Measurements from ENCODE around the gene OTOGL. TPM values are rescaled to one million over a fixed set of nuclear protein-coding genes. Genes with fewer than 3 reads are reported as not detected.
"Not testable (repeated sequence)": the region's sequence is repeated elsewhere in the genome, so short reads cannot be mapped to it uniquely, and the experiment has no call there.

Gene OTOGL
- not detected for total RNA-seq

DNA sequence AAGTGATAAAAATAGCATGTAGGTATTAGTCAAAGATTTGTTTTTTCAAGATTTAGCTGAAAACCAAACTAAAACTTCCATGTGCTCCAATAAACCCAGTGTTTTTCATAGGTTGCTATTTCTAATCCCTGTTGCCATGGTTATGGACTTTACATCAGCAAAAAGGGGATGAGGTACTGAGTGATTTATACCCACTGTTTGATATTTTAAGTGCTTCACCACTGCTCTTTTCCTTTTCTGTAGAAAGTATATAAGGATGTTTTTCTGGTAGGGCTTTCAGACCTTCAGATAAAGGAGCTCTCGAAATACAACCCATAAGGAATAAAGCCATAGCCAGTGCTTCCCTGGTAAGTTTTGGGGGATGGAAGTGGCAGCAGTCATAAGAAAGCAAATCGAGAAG, at the start of gene OTOGL:
TSS of gene OTOGL (plus strand) at position 279 of the 400 bp plus-strand sequence. CDS start 109,895 bp downstream, outside the sequence.
- H3K27me3 Mint-ChIP-seq (ENCODE audit: low read depth) = no peaks in the 10 kb centered on the region
- H3K9me3 Mint-ChIP-seq = no peaks in the 10 kb centered on the region
- H3K4me3 Mint-ChIP-seq = no peak within 1 kb of the TSS
- DNase-seq (no peak), ATAC-seq (no peak)
- no peaks in the 10 kb centered on the region for H3K4me1 Mint-ChIP-seq (ENCODE audit: low read depth)
- no peaks in the 10 kb centered on the region for H3K36me3 Mint-ChIP-seq (ENCODE audit: insufficient read depth)

DNA sequence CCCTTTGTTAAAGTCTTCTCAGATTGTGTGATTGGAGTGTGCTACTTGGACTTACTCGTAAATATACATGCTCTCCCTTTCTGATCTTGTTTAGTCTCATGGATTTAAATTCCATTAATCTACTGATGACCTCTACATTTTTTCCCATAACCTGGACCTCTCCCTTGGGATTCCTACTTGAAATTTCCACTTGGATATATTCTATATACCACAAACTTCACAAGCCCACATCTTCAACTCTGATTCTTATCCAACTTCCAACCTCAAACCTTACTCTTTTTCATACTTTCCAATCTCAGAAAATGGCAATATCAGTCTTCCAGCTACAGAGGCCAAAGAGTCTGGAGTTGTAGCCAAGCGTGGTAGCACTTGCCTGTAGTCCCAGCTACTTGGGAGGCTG, 49.1 kb upstream of the OTOGL start:
- Mint-ChIP-seq H3K9me3 (no peaks in the 10 kb centered on the region), H3K4me1 (ENCODE audit: low read depth) (peaks cover 8% of the 10 kb centered on the region), H3K4me3 (no peak overlapping the region), H3K36me3 (ENCODE audit: insufficient read depth) (no peaks in the 10 kb centered on the region), H3K27me3 (ENCODE audit: low read depth) (peaks cover 5% of the 10 kb centered on the region)
- ATAC-seq = no peak
- DNase-seq = no peak

DNA sequence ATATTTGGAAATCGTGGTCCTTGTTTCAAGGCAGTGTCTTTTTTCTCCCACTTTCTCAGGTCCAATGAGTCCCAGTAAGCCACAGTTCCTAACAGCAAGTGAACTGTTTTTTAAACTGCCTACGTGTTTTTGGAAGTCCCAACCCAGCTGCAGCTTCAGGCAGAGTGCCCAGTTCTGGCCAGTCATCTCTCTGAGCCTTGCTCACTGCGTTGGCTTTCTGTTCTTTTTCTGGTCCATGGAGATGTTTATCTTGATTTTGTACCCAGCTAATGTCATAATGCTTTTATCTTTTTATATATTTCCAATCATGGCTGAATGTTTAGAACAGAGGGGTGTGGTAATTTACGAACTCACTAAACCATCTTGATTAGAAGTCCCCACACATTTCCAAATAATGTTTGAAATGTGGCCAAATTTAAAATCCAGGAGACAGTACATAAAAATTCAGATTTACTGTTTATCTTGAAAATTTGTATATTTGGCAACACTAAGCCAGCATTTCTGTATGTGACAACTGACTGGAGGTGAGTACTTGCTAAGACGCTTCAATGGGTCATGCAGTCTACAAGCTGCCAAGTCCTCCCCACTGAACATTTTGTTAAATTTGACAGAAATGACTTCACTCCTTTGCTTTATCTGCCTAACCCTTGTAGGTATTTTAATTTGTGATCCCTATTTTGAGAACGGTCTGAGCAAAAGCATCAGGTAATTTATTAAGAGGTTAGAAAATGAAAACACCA, 46.1 kb upstream of the OTOGL start:
- no peak overlapping the region for H3K4me3 Mint-ChIP-seq

DNA sequence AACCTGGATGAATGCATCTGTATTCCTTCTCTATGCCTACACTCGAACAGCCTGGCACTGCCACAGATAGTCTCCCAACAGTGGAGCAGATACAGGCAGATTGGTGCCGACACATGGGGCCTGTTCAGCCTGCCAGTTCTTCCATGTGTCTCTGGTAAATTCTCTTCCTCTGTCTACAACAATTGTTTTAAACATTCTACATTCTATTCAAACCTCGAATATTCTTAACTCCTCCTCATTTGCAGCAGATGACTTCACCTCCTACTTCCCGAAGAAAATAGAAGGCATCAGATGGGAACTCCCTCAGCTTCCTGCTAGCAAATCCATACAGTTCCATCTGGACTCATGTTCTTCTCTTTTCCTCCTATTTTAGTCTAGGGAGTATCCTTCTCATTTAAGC, 43.1 kb upstream of the OTOGL start:
- Mint-ChIP-seq H3K9me3 (no peaks in the 10 kb centered on the region), H3K36me3 (ENCODE audit: insufficient read depth) (no peaks in the 10 kb centered on the region), H3K4me1 (ENCODE audit: low read depth) (peaks cover 8% of the 10 kb centered on the region), H3K4me3 (no peak overlapping the region), H3K27me3 (ENCODE audit: low read depth) (peaks cover 3% of the 10 kb centered on the region)
- ATAC-seq = no peak
- no peak for DNase-seq

More for the DNA sequence above, 46.1 kb upstream of the OTOGL start:
- ATAC-seq (no peak), DNase-seq (no peak)
- Mint-ChIP-seq H3K36me3 (ENCODE audit: insufficient read depth) (no peaks in the 10 kb centered on the region), H3K4me1 (ENCODE audit: low read depth) (peaks cover 8% of the 10 kb centered on the region), H3K27me3 (ENCODE audit: low read depth) (peaks cover 5% of the 10 kb centered on the region), H3K9me3 (no peaks in the 10 kb centered on the region)

GRCh38 chr12:80056845-80057244, 42.5 kb upstream of the OTOGL start:
- Mint-ChIP-seq H3K4me3 (no peak overlapping the region), H3K36me3 (ENCODE audit: insufficient read depth) (no peaks in the 10 kb centered on the region), H3K27me3 (ENCODE audit: low read depth) (no peaks in the 10 kb centered on the region), H3K4me1 (ENCODE audit: low read depth) (peaks cover 7% of the 10 kb centered on the region), H3K9me3 (no peaks in the 10 kb centered on the region)
- DNase-seq = no peak
- no peak for ATAC-seq

DNA sequence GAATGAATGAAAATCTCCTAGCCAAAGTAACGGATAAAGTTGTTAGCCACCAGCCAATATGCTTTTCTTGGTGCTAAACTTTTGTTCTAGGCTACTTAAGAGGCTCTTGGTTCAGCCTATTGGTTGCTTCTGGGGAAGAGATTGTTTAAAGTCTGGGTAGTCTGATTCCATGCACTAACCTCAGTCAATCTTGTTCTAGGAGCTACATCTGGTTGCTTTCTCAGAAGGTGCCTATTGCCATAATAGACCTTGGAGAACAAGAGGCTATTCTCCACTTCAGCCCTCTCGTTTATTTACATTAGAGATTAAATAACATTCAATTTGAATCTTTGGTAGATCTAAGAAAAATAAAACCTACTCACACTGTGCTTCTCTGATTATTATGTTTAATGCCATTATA, 40.8 kb upstream of the OTOGL start:
- Mint-ChIP-seq H3K4me3 (no peak overlapping the region), H3K27me3 (ENCODE audit: low read depth) (no peaks in the 10 kb centered on the region), H3K4me1 (ENCODE audit: low read depth) (no peaks in the 10 kb centered on the region), H3K36me3 (ENCODE audit: insufficient read depth) (no peaks in the 10 kb centered on the region), H3K9me3 (no peaks in the 10 kb centered on the region)
- DNase-seq (no peak), ATAC-seq (no peak)

GRCh38 chr12:80059102-80059501, 40.2 kb upstream of the OTOGL start:
- H3K4me3 Mint-ChIP-seq = no peak overlapping the region
- H3K9me3 Mint-ChIP-seq = no peaks in the 10 kb centered on the region
- H3K27me3 Mint-ChIP-seq (ENCODE audit: low read depth) = no peaks in the 10 kb centered on the region
- ATAC-seq = no peak
- H3K36me3 Mint-ChIP-seq (ENCODE audit: insufficient read depth) = no peaks in the 10 kb centered on the region
- H3K4me1 Mint-ChIP-seq (ENCODE audit: low read depth) = no peaks in the 10 kb centered on the region
- no peak for DNase-seq

GRCh38 chr12:80059875-80060274, 39.5 kb upstream of the OTOGL start:
- H3K27me3 Mint-ChIP-seq (ENCODE audit: low read depth) = no peaks in the 10 kb centered on the region
- H3K36me3 Mint-ChIP-seq (ENCODE audit: insufficient read depth) = no peaks in the 10 kb centered on the region
- ATAC-seq = no peak
- no peaks in the 10 kb centered on the region for H3K4me1 Mint-ChIP-seq (ENCODE audit: low read depth)
- DNase-seq = no peak
- H3K9me3 Mint-ChIP-seq = no peaks in the 10 kb centered on the region
- no peak overlapping the region for H3K4me3 Mint-ChIP-seq

GRCh38 chr12:80064269-80064668, 35.1 kb upstream of the OTOGL start:
- no peak for ATAC-seq
- Mint-ChIP-seq H3K9me3 (no peaks in the 10 kb centered on the region), H3K27me3 (ENCODE audit: low read depth) (no peaks in the 10 kb centered on the region), H3K36me3 (ENCODE audit: insufficient read depth) (no peaks in the 10 kb centered on the region), H3K4me3 (no peak overlapping the region), H3K4me1 (ENCODE audit: low read depth) (no peaks in the 10 kb centered on the region)
- no peak for DNase-seq

DNA sequence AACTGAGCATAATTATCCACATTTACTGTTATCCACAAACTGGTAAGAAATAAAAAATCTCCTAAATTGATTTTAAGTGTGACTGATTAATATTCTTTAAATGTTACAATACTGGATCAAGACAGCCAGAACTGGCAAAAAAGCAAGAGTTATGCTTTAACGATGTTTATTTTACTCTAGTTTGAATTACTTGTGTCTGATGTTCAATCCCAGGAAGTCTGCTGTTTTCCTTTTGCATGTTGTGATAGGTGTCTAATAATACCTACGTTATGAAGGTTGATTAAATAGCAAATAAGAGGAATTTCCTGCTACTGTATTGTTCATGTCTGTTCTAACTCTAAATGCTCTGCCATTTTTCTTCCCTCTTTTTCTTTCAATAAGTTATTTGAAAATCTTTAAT, 34.4 kb upstream of the OTOGL start:
- no peaks in the 10 kb centered on the region for H3K27me3 Mint-ChIP-seq (ENCODE audit: low read depth)
- no peaks in the 10 kb centered on the region for H3K36me3 Mint-ChIP-seq (ENCODE audit: insufficient read depth)
- no peaks in the 10 kb centered on the region for H3K4me1 Mint-ChIP-seq (ENCODE audit: low read depth)
- no peaks in the 10 kb centered on the region for H3K9me3 Mint-ChIP-seq
- ATAC-seq (no peak), DNase-seq (no peak)
- no peak overlapping the region for H3K4me3 Mint-ChIP-seq

DNA sequence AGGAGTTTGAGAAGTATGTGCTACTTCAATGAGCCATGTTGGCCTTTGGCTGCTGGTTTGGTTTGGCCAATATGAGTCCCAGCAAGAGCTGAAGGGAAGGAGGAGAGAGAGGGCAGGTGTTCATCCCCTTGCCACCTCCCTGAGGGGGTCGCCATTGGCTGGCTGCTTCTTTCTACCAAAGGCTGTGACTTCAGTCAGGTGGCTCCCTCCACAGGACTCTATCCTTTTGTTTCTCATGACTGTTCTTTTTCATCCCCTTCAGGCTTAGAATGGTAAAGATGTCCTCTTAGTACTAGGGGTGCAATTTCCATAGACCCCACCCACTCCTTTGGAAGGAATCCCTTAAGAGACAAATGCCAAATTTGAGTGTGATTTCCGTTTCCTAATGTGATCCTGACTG, 31.2 kb upstream of the OTOGL start:
- Mint-ChIP-seq H3K4me3 (no peak overlapping the region), H3K27me3 (ENCODE audit: low read depth) (no peaks in the 10 kb centered on the region), H3K9me3 (no peaks in the 10 kb centered on the region), H3K36me3 (ENCODE audit: insufficient read depth) (no peaks in the 10 kb centered on the region), H3K4me1 (ENCODE audit: low read depth) (no peaks in the 10 kb centered on the region)
- no peak for ATAC-seq
- no peak for DNase-seq

DNA sequence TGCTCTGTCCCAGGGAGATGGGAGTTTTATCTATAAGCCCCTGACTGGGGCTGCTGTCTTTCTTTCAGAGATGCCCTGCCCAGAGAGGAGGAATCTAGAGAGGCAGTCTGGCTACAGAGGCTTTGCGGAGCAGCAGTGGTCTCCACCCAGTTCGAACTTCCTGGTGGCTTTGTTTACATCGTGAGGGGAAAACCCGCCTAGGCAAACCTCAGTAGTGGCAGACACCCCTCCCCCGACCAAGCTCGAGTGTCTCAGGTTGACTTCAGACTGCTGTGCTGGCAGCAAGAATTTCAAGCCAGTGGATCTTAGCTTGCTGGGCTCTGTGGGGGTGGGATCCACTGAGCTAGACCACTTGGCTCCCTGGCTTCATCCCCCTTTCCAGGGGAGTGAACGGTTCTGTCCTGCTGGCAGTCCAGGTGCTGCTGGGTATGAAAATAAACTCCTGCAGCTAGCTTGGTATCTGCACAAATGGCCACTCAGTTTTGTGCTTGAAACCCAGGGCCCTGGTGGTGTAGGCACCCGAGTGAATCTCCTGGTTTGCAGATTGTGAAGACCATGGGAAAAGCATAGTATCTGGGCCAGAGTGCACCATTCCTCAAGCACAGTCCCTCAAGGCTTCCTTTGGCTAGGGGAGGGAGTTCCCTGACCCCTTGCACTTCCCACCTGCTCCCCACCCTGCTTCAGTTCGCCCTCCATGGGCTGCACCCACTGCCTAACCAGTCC, 15.3 kb upstream of the OTOGL start:
- not testable (repeated sequence) for H3K36me3 Mint-ChIP-seq (ENCODE audit: insufficient read depth)
- ATAC-seq = peak; percentile 59 to 72
- H3K4me1 Mint-ChIP-seq (ENCODE audit: low read depth) = peaks cover 21% of the 10 kb centered on the region

GRCh38 chr12:80086025-80086424, 13.3 kb upstream of the OTOGL start:
- DNase-seq = no peak
- peaks cover 6% of the 10 kb centered on the region for H3K36me3 Mint-ChIP-seq (ENCODE audit: insufficient read depth)
- no peak overlapping the region for H3K4me3 Mint-ChIP-seq
- peaks cover 21% of the 10 kb centered on the region for H3K4me1 Mint-ChIP-seq (ENCODE audit: low read depth)
- no peaks in the 10 kb centered on the region for H3K27me3 Mint-ChIP-seq (ENCODE audit: low read depth)
- ATAC-seq = no peak
- H3K9me3 Mint-ChIP-seq = peaks cover 28% of the 10 kb centered on the region

More for the DNA sequence above, 15.3 kb upstream of the OTOGL start:
- Mint-ChIP-seq H3K9me3 (peaks cover 32% of the 10 kb centered on the region), H3K4me3 (peak overlapping the region; percentile 3)
- not testable (repeated sequence) for H3K27me3 Mint-ChIP-seq (ENCODE audit: low read depth)
- peak; percentile 10 for DNase-seq

- no peak for ATAC-seq
- Mint-ChIP-seq H3K4me3 (no peak overlapping the region), H3K36me3 (ENCODE audit: insufficient read depth) (peaks cover 3% of the 10 kb centered on the region), H3K27me3 (ENCODE audit: low read depth) (no peaks in the 10 kb centered on the region), H3K4me1 (ENCODE audit: low read depth) (peaks cover 19% of the 10 kb centered on the region), H3K9me3 (peaks cover 23% of the 10 kb centered on the region)
- DNase-seq = no peak
Observed at GRCh38 chr12:80087486-80088213, 11.7 kb upstream of the OTOGL start.

Data from activated T-cell treated with anti-CD3 and anti-CD28 coated beads, Interleukin-2, amount 50 U/mL, for 4 hours (primary cell).